OCI-LY3 (cell line): ENCODE measurements around the gene EFS.

Experiments
- H2AFZ ChIP-seq: fragments of 200-600, 300-600 bp; shearing (Covaris generic); 2 replicates; pipeline ENCODE4 v1.6.0; 2014; ENCODE audit warnings: antibody characterized with exemption, low read depth, low read length
- H3K27ac ChIP-seq: fragments of 200-600, 300-600 bp; sonication (generic); 2 replicates; pipeline ENCODE4 v1.5.1; 2014; ENCODE audit warnings: mild to moderate bottlenecking, low read length, moderate library complexity, mixed read lengths
- H3K27me3 ChIP-seq: fragments of 200-600, 300-600 bp; sonication (generic); 2 replicates; pipeline ENCODE4 v1.6.1; 2014; ENCODE audit warnings: low read depth, low read length, mixed read lengths
- H3K36me3 ChIP-seq: fragments of 200-600, 300-600 bp; sonication (generic); replicated peaks from 2 replicates; pipeline ENCODE3; 2014; ENCODE audit warnings: low read depth, low read length, mixed read lengths
- H3K4me1 ChIP-seq: fragments of 300-600, 200-600 bp; sonication (generic); 2 replicates; pipeline ENCODE4 v1.6.1; 2014; ENCODE audit warnings: low read length, mixed read lengths
- H3K4me2 ChIP-seq: fragments of 200-600, 300-600 bp; sonication (generic); 2 replicates; pipeline ENCODE4 v1.6.1; 2014; ENCODE audit warnings: low read length, mixed read lengths
- H3K4me3 ChIP-seq: fragments of 300-600, 200-600 bp; sonication (generic); 2 replicates; pipeline ENCODE4 v1.5.1; 2014; ENCODE audit warnings: antibody characterized with exemption, mild to moderate bottlenecking, low read length, moderate library complexity
- H3K79me2 ChIP-seq: fragments of 300-600, 200-600 bp; shearing (Covaris generic); 2 replicates; pipeline ENCODE4 v1.6.1; 2014; ENCODE audit warnings: mild to moderate bottlenecking, low read length, mixed read lengths
- H3K9ac ChIP-seq: fragments of 300-600, 200-600 bp; shearing (Covaris generic); 2 replicates; pipeline ENCODE4 v1.6.0; 2014; ENCODE audit warnings: mild to moderate bottlenecking, low read length, moderate library complexity
- H3K9me3 ChIP-seq: fragments of 200-600, 300-600 bp; shearing (Covaris generic); 2 replicates; pipeline ENCODE4 v1.6.1; 2014; ENCODE audit warnings: low read length, mixed read lengths; ENCODE audit not compliant: insufficient read depth
- H4K20me1 ChIP-seq: fragments of 200-600, 300-600 bp; sonication (generic); 2 replicates; pipeline ENCODE4 v1.6.1; 2016; ENCODE audit warnings: low read length, mixed read lengths; ENCODE audit not compliant: insufficient read depth
- CTCF ChIP-seq: fragments of 200-600, 300-600 bp; sonication (generic); IDR thresholded peaks from 2 replicates; pipeline ENCODE4 v1.5.1; 2014; ENCODE audit warnings: antibody characterized with exemption, low read length, low read depth
- EZH2phosphoT487 ChIP-seq: fragments of 200-600 bp; shearing (Covaris generic); IDR thresholded peaks from 2 replicates; pipeline ENCODE4 v1.6.1; 2018; ENCODE audit warnings: antibody characterized with exemption, mixed run types, low read depth

The EFS gene

GRCh38 chr14:23351681-23352505 lies 13.1 kb downstream of the EFS start:
- Histone ChIP-seq H3K4me1 (no peaks in the 10 kb centered on the region), H3K79me2 (no peaks in the 10 kb centered on the region), H3K27me3 (0 out of 2 replicates have a peak, but pooled peaks cover 13% of the 10 kb centered on the region), H4K20me1 (no peaks in the 10 kb centered on the region), H3K4me2 (no peak overlapping the region), H3K9me3 (no peaks in the 10 kb centered on the region), H3K9ac (no peak overlapping the region), H3K36me3 (no peaks in the 10 kb centered on the region), H2AFZ (no peak overlapping the region), H3K4me3 (no peak overlapping the region), H3K27ac (no peak overlapping the region)
- TF ChIP-seq CTCF (no peak), EZH2phosphoT487 (no peak)

- Histone ChIP-seq H3K4me2 (no peak overlapping the region), H3K9ac (no peak overlapping the region), H3K27me3 (0 out of 2 replicates have a peak, but pooled peaks cover 11% of the 10 kb centered on the region), H3K4me1 (no peaks in the 10 kb centered on the region), H3K4me3 (no peak overlapping the region), H3K36me3 (no peaks in the 10 kb centered on the region), H4K20me1 (no peaks in the 10 kb centered on the region), H2AFZ (no peak overlapping the region), H3K79me2 (no peaks in the 10 kb centered on the region), H3K9me3 (no peaks in the 10 kb centered on the region), H3K27ac (no peak overlapping the region)
- no peak for TF ChIP-seq EZH2phosphoT487
- TF ChIP-seq CTCF, result no peak
These were observed 15.7 kb downstream of the EFS start for GRCh38 chr14:23349156-23349845.

- Histone ChIP-seq H3K79me2 (no peaks in the 10 kb centered on the region), H3K4me1 (no peaks in the 10 kb centered on the region), H3K36me3 (no peaks in the 10 kb centered on the region), H2AFZ (no peak overlapping the region), H3K4me3 (no peak overlapping the region), H3K27ac (no peak overlapping the region), H4K20me1 (no peaks in the 10 kb centered on the region), H3K4me2 (no peak overlapping the region), H3K27me3 (0 out of 2 replicates have a peak, but pooled peaks cover 2% of the 10 kb centered on the region), H3K9me3 (no peaks in the 10 kb centered on the region), H3K9ac (no peak overlapping the region)
- no peak for TF ChIP-seq EZH2phosphoT487
- no peak for TF ChIP-seq CTCF
These were observed 16.7 kb downstream of the EFS start for GRCh38 chr14:23348297-23348655.

- Histone ChIP-seq H3K36me3 (no peaks in the 10 kb centered on the region), H3K4me2 (no peak overlapping the region), H4K20me1 (no peaks in the 10 kb centered on the region), H3K9ac (no peak overlapping the region), H3K27ac (no peak overlapping the region), H2AFZ (no peak overlapping the region), H3K4me1 (no peaks in the 10 kb centered on the region), H3K27me3 (no peaks in the 10 kb centered on the region), H3K4me3 (no peak overlapping the region), H3K9me3 (no peaks in the 10 kb centered on the region), H3K79me2 (no peaks in the 10 kb centered on the region)
- TF ChIP-seq EZH2phosphoT487 (no peak), CTCF (no peak)
These were observed 17.3 kb downstream of the EFS start for GRCh38 chr14:23347406-23348296.
